GM21619 (cell line): Measurements from ENCODE around the gene AIRE.
A peak's percentile ranks its signal among the peaks of the same experiment; 100 is the strongest.
"Not testable (repeated sequence)": the region's sequence is repeated elsewhere in the genome, so short reads cannot be mapped to it uniquely, and the experiment has no call there.

Experiments
- ATAC-seq: cut with Tn5 transposase; IDR thresholded peaks from one replicate; pipeline ENCODE4 v1.9.1; 2021; ENCODE audit not compliant: unreplicated experiment

Gene AIRE

GRCh38 chr21:44285138-44285992 lies at the start of gene AIRE:
AIRE (plus strand) TSS chr21:44285876; CDS start chr21:44286007, 131 bp downstream.
- ATAC-seq = no peak

GRCh38 chr21:44240353-44240752 lies 45.3 kb upstream of the AIRE start:
- not testable (repeated sequence) for ATAC-seq

DNA sequence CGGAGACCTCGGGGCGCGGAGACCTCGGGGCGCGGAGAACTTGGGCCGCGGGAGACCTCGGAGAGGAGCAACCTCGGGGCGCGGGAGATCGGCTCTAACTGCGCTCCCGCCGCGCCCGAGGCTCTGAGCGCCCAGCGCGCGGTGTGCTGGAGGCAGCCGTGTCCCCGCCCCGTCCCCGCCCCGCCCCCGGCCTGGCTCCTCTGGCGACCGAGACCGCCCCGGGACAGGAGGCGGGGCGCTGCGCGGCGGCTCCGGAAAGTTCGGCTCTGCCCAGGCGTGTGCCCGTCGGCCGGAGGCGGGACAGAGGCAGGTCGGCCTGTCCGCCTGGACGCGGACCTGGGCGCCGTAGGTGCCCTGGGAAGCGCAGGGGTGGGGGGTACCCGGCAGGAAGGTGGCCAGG lies 44.8 kb upstream of the AIRE start, which contains the start of gene ICOSLG:
TSS of gene ICOSLG (minus strand) at position 102 of the 400 bp plus-strand sequence. CDS start 126 bp downstream, outside the sequence.
- ATAC-seq = peak; percentile 35

- peak; percentile 32 for ATAC-seq
These were observed 44.4 kb upstream of the AIRE start for GRCh38 chr21:44241281-44241680.

DNA sequence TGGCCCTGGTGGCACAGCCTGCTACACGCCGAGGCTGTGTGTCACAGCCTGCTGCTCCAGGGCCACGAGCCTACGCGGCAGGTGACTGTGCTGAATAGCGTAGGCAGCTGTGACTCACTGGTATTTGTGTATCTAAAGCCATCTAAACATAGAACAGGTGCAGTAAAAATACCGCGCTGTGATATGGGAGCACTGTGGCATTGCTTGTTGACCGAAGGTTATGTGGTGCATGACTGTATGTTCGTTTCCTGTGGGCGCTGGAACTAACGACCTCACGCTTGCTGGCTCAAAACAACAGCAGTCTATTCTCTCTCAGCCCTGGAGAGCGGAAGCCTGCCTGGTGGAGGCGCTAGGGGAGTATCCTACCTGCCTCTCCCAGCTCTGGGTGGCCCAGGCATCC lies 41.7 kb upstream of the AIRE start:
- peak; percentile 44 for ATAC-seq

- ATAC-seq = not testable (repeated sequence)
These were observed 37.8 kb upstream of the AIRE start for GRCh38 chr21:44247904-44248303.

DNA sequence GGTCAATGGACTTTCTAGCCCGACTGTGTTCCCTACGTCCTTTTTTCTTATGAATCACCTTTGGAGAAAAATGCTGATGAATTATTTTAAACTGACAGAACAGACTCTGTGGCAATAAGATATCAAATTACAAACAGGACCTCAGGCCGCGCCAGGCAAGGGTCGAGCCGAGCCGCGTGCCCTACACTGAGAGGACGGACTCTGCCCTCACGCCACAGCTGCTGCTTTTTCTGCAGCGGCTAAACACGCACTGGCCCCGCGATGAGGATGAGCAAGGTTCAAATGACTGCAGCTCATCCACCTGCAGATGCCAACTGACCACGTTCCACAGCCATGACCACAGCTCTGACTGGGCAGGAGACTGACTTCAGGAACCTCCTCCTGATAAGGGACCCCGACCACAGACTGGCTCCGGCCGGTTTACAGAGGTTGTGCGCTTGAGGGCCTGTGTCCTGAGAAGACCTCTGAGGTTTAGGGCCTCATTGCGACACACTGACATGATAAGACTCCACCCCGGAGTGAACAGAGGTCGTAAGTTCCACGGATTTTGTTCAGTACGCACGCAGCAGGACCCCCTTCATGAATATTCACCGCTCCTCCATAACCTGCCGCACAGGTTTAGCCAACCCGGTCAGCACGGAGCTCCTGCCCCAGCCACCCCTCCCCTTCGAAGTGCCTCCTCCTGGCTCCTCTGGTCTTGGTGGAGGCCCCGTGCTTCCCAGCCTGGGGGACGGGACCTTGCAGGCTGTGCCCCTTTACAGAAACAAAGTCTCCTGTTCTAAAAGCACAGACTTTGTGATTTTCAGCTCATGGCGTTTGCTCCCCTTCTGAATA lies 36.3 kb upstream of the AIRE start:
- not testable (repeated sequence) for ATAC-seq

GRCh38 chr21:44253832-44254710 lies 31.6 kb upstream of the AIRE start:
- ATAC-seq = no peak

DNA sequence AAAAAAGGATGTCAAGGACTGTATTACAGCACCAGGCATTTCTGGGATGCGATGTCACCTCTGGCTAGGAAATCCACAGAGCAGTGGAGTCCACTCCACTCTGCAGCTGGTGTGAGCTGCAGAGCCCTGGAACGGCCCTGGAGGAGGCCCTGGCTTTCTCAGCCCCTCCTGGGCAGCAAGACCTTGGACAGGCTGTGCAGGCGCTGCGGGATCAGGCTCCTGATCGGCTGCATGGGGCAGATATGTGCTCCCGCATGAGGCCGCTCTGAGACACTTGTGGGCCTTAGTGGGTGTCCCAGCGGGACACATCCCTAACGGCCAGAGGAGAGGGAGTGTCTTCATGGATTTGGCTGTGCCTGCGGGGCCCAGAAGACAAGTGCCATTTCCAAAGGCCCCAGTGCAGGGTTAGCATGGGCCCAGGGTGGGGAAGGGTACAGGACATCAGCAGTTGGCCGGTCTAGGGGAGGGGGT lies 30.1 kb upstream of the AIRE start:
- ATAC-seq = no peak

DNA sequence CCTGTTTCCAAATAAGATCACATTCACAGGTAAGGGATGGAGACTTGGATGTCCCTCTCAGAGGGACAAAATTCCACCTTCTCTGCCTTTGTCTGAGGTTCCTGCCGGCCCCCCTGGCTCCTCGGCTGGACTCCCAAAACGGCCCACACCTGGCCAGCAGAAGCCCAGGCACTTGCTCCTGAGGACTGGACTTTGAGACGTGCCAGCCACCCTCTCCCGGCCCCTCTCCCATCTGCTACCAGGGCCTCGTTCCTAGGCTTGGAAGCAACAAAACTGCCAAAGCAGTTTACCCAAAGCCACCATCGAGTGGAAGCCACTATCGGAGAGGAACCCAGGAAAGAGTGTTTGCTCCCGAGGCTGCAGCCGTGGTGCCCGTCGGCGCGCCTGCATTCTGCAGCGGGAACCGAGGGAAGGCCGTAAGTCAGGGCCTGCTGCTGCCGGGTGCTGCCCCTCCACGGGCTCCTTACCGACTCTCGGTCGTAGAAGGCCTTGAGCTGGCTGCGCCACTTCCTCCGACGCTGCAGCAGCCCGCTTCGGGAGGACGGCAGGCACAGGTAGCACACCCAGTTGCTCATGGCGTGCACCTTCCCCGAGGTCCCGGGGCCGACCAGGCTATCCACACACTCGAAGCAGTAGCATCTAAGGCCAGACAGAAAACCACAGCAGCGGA lies 27.5 kb upstream of the AIRE start:
- no peak for ATAC-seq

- no peak for ATAC-seq
These were observed 26.5 kb upstream of the AIRE start for GRCh38 chr21:44259082-44259705.

DNA sequence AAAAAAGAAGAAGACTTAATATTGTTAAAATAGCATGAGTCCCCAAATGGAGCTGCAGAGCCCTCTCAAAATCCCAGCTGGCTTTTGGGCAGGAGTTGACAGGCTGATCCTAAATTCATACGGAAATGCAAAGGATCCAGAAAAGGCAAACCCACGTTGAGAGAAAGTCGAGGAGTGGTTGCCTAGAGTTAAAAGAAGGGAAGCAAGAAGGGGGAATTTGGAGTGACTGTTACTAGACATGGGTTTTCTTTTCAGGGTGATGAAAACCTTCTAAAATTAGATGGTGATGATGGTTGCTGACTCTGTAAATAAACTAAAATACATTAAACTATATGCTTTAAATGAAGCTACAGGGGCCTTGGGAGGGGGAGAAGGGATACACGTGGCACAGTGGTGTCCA lies 25.6 kb upstream of the AIRE start:
- no peak for ATAC-seq

- ATAC-seq = no peak
These were observed 24.7 kb upstream of the AIRE start for GRCh38 chr21:44260791-44261631.

GRCh38 chr21:44261675-44262295 lies 23.9 kb upstream of the AIRE start, which contains the start of gene DNMT3L:
DNMT3L (minus strand) TSS chr21:44261897; CDS start chr21:44261259, 638 bp downstream.
- ATAC-seq = no peak

- ATAC-seq = no peak
These were observed 23.2 kb upstream of the AIRE start for GRCh38 chr21:44262338-44263056.

DNA sequence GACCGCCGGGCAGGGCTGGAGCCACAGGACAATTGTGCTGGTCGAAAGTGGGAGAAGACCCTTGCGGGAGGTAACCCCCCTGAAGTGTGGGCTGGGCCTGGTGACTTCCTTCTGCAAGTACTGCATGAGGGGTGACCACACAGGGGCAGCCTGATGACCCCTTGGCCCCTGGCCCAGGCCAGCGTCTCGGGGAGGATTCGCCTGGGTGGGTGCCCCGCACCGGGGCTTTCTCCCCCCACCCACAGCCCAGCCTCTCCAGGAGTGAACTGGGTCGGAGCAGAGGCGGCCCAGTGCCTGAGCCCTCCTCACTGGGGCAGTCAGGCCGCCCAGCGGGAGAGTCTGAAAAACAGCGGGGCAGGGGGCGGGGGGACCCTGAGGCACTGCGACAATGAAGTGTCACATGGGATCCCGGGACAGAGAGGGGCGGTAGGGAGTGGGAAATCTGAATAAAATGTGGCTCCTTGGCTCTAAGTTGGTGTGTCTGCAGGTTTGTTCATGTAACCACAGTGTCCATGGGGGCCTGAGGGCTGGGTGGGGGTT lies 22.4 kb upstream of the AIRE start:
- no peak for ATAC-seq

- no peak for ATAC-seq
These were observed 21.9 kb upstream of the AIRE start for GRCh38 chr21:44263768-44264167.
